Measurements from ENCODE around the gene DEPDC7. TPM values are rescaled to one million over a fixed set of nuclear protein-coding genes. Genes with fewer than 3 reads are reported as not detected.
"Not testable (repeated sequence)": the region's sequence is repeated elsewhere in the genome, so short reads cannot be mapped to it uniquely, and the experiment has no call there.

Gene DEPDC7
- not detected in 2 replicates for total RNA-seq (2014; rRNA removed; shearing (Covaris generic); ENCODE audit: low replicate concordance)

GRCh38 chr11:33015621-33016551 lies at the start of gene DEPDC7:
Gene DEPDC7 (plus strand): TSS chr11:33015878. CDS start chr11:33015956, 78 bp downstream.
- no peaks in the 10 kb centered on the region for H4K20me1 ChIP-seq (ENCODE audit: insufficient read depth, low read depth, low read length)
- H3K9me2 ChIP-seq (replicated peaks; ENCODE audit: insufficient read depth, low read length): no peaks in the 10 kb centered on the region
- H3K27ac ChIP-seq (ENCODE audit: low read length): no peak within 1 kb of the TSS
- no peak within 1 kb of the TSS for H3K9ac ChIP-seq (ENCODE audit: low read length)
- no peak within 1 kb of the TSS for H2AFZ ChIP-seq (ENCODE audit: low read length)
- H3K79me2 ChIP-seq (ENCODE audit: low read length): no peaks in the 10 kb centered on the region
- H3K4me2 ChIP-seq (ENCODE audit: low read depth, low read length, poor library complexity, severe bottlenecking): no peak within 1 kb of the TSS
- peaks cover 5% of the 10 kb centered on the region; the same call in 1 of the 2 replicates for H3K4me1 ChIP-seq (ENCODE audit: low read length)
- no peak for DNase-seq
- no peaks in the 10 kb centered on the region for H3K9me3 ChIP-seq (ENCODE audit: low read length)
- no peak within 1 kb of the TSS for H3K4me3 ChIP-seq (ENCODE audit: low read length)
- no peaks in the 10 kb centered on the region for H3K27me3 ChIP-seq (ENCODE audit: low read length)
- H3K36me3 ChIP-seq (ENCODE audit: insufficient read depth, low read length): no peaks in the 10 kb centered on the region

- H3K79me2 ChIP-seq (ENCODE audit: low read length): peaks cover 12% of the 10 kb centered on the region; the same call in 1 of the 2 replicates
- peaks cover 53% of the 10 kb centered on the region; the same call in 1 of the 2 replicates for H3K36me3 ChIP-seq (ENCODE audit: insufficient read depth, low read length)
- no peaks in the 10 kb centered on the region for H3K27me3 ChIP-seq (ENCODE audit: low read length)
- DNase-seq: no peak
- no peak overlapping the region for H2AFZ ChIP-seq (ENCODE audit: low read length)
- H3K4me2 ChIP-seq (ENCODE audit: low read depth, low read length, poor library complexity, severe bottlenecking): no peak overlapping the region
- H3K27ac ChIP-seq (ENCODE audit: low read length): no peak overlapping the region
- H3K4me3 ChIP-seq (ENCODE audit: low read length): no peak overlapping the region
- H3K9ac ChIP-seq (ENCODE audit: low read length): no peak overlapping the region
- no peaks in the 10 kb centered on the region for H3K9me2 ChIP-seq (replicated peaks; ENCODE audit: insufficient read depth, low read length)
- H4K20me1 ChIP-seq (ENCODE audit: insufficient read depth, low read depth, low read length): no peaks in the 10 kb centered on the region
- no peaks in the 10 kb centered on the region for H3K4me1 ChIP-seq (ENCODE audit: low read length)
- H3K9me3 ChIP-seq (ENCODE audit: low read length): no peaks in the 10 kb centered on the region
Measured at GRCh38 chr11:32968541-32968940, 47.1 kb upstream of the DEPDC7 start.

- H3K4me1 ChIP-seq (ENCODE audit: low read length); H3K27me3 ChIP-seq (ENCODE audit: low read length); H3K4me2 ChIP-seq (ENCODE audit: low read depth, low read length, poor library complexity, severe bottlenecking); H4K20me1 ChIP-seq (ENCODE audit: insufficient read depth, low read depth, low read length); H3K9ac ChIP-seq (ENCODE audit: low read length); H3K79me2 ChIP-seq (ENCODE audit: low read length); H2AFZ ChIP-seq (ENCODE audit: low read length); H3K9me3 ChIP-seq (ENCODE audit: low read length); DNase-seq; H3K9me2 ChIP-seq (replicated peaks; ENCODE audit: insufficient read depth, low read length); H3K27ac ChIP-seq (ENCODE audit: low read length); H3K4me3 ChIP-seq (ENCODE audit: low read length): not testable (repeated sequence)
- H3K36me3 ChIP-seq (ENCODE audit: insufficient read depth, low read length): peaks cover 55% of the 10 kb centered on the region
Measured at GRCh38 chr11:32972233-32972632, 43.4 kb upstream of the DEPDC7 start.

GRCh38 chr11:32972781-32973180 lies 42.9 kb upstream of the DEPDC7 start:
- Histone ChIP-seq H3K9me3 (ENCODE audit: low read length) (no peaks in the 10 kb centered on the region), H3K27me3 (ENCODE audit: low read length) (no peaks in the 10 kb centered on the region), H3K9me2 (replicated peaks; ENCODE audit: insufficient read depth, low read length) (no peaks in the 10 kb centered on the region), H3K4me2 (ENCODE audit: low read depth, low read length, poor library complexity, severe bottlenecking) (no peak overlapping the region), H4K20me1 (ENCODE audit: insufficient read depth, low read depth, low read length) (no peaks in the 10 kb centered on the region), H3K79me2 (ENCODE audit: low read length) (no peaks in the 10 kb centered on the region), H3K9ac (ENCODE audit: low read length) (no peak overlapping the region), H3K4me1 (ENCODE audit: low read length) (no peaks in the 10 kb centered on the region), H3K27ac (ENCODE audit: low read length) (no peak overlapping the region), H2AFZ (ENCODE audit: low read length) (no peak overlapping the region), H3K36me3 (ENCODE audit: insufficient read depth, low read length) (peaks cover 54% of the 10 kb centered on the region), H3K4me3 (ENCODE audit: low read length) (no peak overlapping the region)
- no peak for DNase-seq

GRCh38 chr11:32982626-32983025 lies 33.1 kb upstream of the DEPDC7 start:
- no peaks in the 10 kb centered on the region for H3K27me3 ChIP-seq (ENCODE audit: low read length)
- H3K4me3 ChIP-seq (ENCODE audit: low read length): no peak overlapping the region
- H3K4me1 ChIP-seq (ENCODE audit: low read length): no peaks in the 10 kb centered on the region
- H3K36me3 ChIP-seq (ENCODE audit: insufficient read depth, low read length): peaks cover 13% of the 10 kb centered on the region; the same call in 1 of the 2 replicates
- no peak overlapping the region for H3K4me2 ChIP-seq (ENCODE audit: low read depth, low read length, poor library complexity, severe bottlenecking)
- H3K79me2 ChIP-seq (ENCODE audit: low read length): no peaks in the 10 kb centered on the region
- H4K20me1 ChIP-seq (ENCODE audit: insufficient read depth, low read depth, low read length): no peaks in the 10 kb centered on the region
- H3K9ac ChIP-seq (ENCODE audit: low read length): no peak overlapping the region
- no peaks in the 10 kb centered on the region for H3K9me3 ChIP-seq (ENCODE audit: low read length)
- no peak overlapping the region for H2AFZ ChIP-seq (ENCODE audit: low read length)
- H3K27ac ChIP-seq (ENCODE audit: low read length): no peak overlapping the region
- DNase-seq: no peak
- no peaks in the 10 kb centered on the region for H3K9me2 ChIP-seq (replicated peaks; ENCODE audit: insufficient read depth, low read length)

GRCh38 chr11:32983506-32983905 lies 32.2 kb upstream of the DEPDC7 start:
- Histone ChIP-seq H4K20me1 (ENCODE audit: insufficient read depth, low read depth, low read length) (no peaks in the 10 kb centered on the region), H3K36me3 (ENCODE audit: insufficient read depth, low read length) (peaks cover 5% of the 10 kb centered on the region; the same call in 1 of the 2 replicates), H3K9me2 (replicated peaks; ENCODE audit: insufficient read depth, low read length) (no peaks in the 10 kb centered on the region), H3K4me1 (ENCODE audit: low read length) (no peaks in the 10 kb centered on the region), H3K27me3 (ENCODE audit: low read length) (no peaks in the 10 kb centered on the region), H3K4me2 (ENCODE audit: low read depth, low read length, poor library complexity, severe bottlenecking) (no peak overlapping the region), H3K27ac (ENCODE audit: low read length) (no peak overlapping the region), H3K9me3 (ENCODE audit: low read length) (no peaks in the 10 kb centered on the region), H3K9ac (ENCODE audit: low read length) (no peak overlapping the region), H3K79me2 (ENCODE audit: low read length) (no peaks in the 10 kb centered on the region), H2AFZ (ENCODE audit: low read length) (no peak overlapping the region), H3K4me3 (ENCODE audit: low read length) (no peak overlapping the region)
- DNase-seq: no peak

- H2AFZ ChIP-seq (ENCODE audit: low read length): no peak overlapping the region
- no peaks in the 10 kb centered on the region for H3K4me1 ChIP-seq (ENCODE audit: low read length)
- H3K27ac ChIP-seq (ENCODE audit: low read length): no peak overlapping the region
- H3K27me3 ChIP-seq (ENCODE audit: low read length): no peaks in the 10 kb centered on the region
- no peak overlapping the region for H3K9ac ChIP-seq (ENCODE audit: low read length)
- H3K36me3 ChIP-seq (ENCODE audit: insufficient read depth, low read length): no peaks in the 10 kb centered on the region
- no peak overlapping the region for H3K4me3 ChIP-seq (ENCODE audit: low read length)
- H3K79me2 ChIP-seq (ENCODE audit: low read length): no peaks in the 10 kb centered on the region
- no peak overlapping the region for H3K4me2 ChIP-seq (ENCODE audit: low read depth, low read length, poor library complexity, severe bottlenecking)
- H3K9me2 ChIP-seq (replicated peaks; ENCODE audit: insufficient read depth, low read length): no peaks in the 10 kb centered on the region
- H4K20me1 ChIP-seq (ENCODE audit: insufficient read depth, low read depth, low read length): no peaks in the 10 kb centered on the region
- no peaks in the 10 kb centered on the region for H3K9me3 ChIP-seq (ENCODE audit: low read length)
- no peak for DNase-seq
Measured at GRCh38 chr11:32985600-32985999, 30.1 kb upstream of the DEPDC7 start.

GRCh38 chr11:32987851-32988250 lies 27.8 kb upstream of the DEPDC7 start:
- H3K4me1 ChIP-seq (ENCODE audit: low read length): no peaks in the 10 kb centered on the region
- DNase-seq: no peak
- no peaks in the 10 kb centered on the region for H4K20me1 ChIP-seq (ENCODE audit: insufficient read depth, low read depth, low read length)
- no peak overlapping the region for H3K4me3 ChIP-seq (ENCODE audit: low read length)
- H3K27me3 ChIP-seq (ENCODE audit: low read length): no peaks in the 10 kb centered on the region
- H3K9me3 ChIP-seq (ENCODE audit: low read length): peaks cover 10% of the 10 kb centered on the region
- no peaks in the 10 kb centered on the region for H3K9me2 ChIP-seq (replicated peaks; ENCODE audit: insufficient read depth, low read length)
- no peak overlapping the region for H2AFZ ChIP-seq (ENCODE audit: low read length)
- no peak overlapping the region for H3K27ac ChIP-seq (ENCODE audit: low read length)
- H3K36me3 ChIP-seq (ENCODE audit: insufficient read depth, low read length): no peaks in the 10 kb centered on the region
- no peak overlapping the region for H3K9ac ChIP-seq (ENCODE audit: low read length)
- no peak overlapping the region for H3K4me2 ChIP-seq (ENCODE audit: low read depth, low read length, poor library complexity, severe bottlenecking)
- H3K79me2 ChIP-seq (ENCODE audit: low read length): no peaks in the 10 kb centered on the region

All from Karpas-422 (cell line).